Spleen (tissue), 7 donors: Measurements from ENCODE around the gene LNX1.

ENCODE experiments used
- CTCF ChIP-seq, 11 experiments: fragments of 200-600 bp in 7 of 11; fragments of 450-650 bp in 4 of 11; sonication (generic) in 4 of 11; IDR thresholded peaks in 8 of 11; conservative IDR thresholded peaks in 3 of 11; 1 replicate in 7 of 11; 2 replicates in 4 of 11; pipeline versions ENCODE4 v1.4.0 to v1.8.0; 2016 to 2021; ENCODE audit warnings: antibody characterized with exemption in 11 of 11, inconsistent platforms in 4 of 11, mild to moderate bottlenecking in 1 of 11
- POLR2AphosphoS5 ChIP-seq, 3 donors: sonication (generic); formaldehyde crosslinking; IDR thresholded peaks; one replicate each; pipeline ENCODE4 v1.5.1; 2017; ENCODE audit warnings: antibody characterized with exemption in 3 of 3
- donor health status: DM: no; HTN: no; CAD: no; lungs with moderate emphysema.
- donor health status: DM: no; HTN: no; CAD: no.
- donor health status: DM: no; HTN: no; CAD: no.

GRCh38 chr4:53587135-53587534 lies 4.2 kb downstream of the LNX1 start:
- TF ChIP-seq CTCF (IDR thresholded peaks at IDR 0.05 in 8 of 11, conservative IDR thresholded peaks at IDR 0.05 in 3 of 11) (no peak), POLR2AphosphoS5 (IDR thresholded peaks at IDR 0.05) (no peak)
